GM18502 (cell line): ENCODE data around the gene LARGE2.
A peak's percentile ranks its signal among the peaks of the same experiment; 100 is the strongest.

Experiments
- ATAC-seq: cut with Tn5 transposase; IDR thresholded peaks from one replicate; pipeline ENCODE4 v1.9.1; 2021; ENCODE audit warnings: mild to moderate bottlenecking; ENCODE audit not compliant: unreplicated experiment, poor library complexity

LARGE2 gene

DNA sequence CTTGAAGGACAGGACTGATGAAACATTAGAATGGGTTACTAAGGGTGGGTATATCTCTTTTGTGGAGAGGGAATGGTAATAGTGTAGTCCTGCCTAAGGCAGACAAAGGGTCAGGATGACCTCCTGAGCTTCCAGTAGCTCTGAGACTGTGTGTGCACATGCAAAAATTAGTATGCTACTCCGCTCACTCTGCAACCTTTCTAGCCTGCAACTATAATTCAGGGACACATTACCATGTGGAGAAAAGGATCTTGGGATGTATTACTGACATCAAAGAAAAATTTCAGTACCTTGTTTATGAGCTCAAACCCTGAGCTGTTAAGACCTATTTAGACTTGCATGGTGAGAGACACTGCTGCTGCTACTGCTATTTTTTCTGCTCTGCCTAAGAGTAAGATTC lies 25.4 kb downstream of the LARGE2 start:
- ATAC-seq = no peak

GRCh38 chr11:45948356-45948755 lies 25.9 kb downstream of the LARGE2 start:
- no peak for ATAC-seq

- ATAC-seq = no peak
These were observed 27.5 kb downstream of the LARGE2 start for GRCh38 chr11:45949992-45950407.

DNA sequence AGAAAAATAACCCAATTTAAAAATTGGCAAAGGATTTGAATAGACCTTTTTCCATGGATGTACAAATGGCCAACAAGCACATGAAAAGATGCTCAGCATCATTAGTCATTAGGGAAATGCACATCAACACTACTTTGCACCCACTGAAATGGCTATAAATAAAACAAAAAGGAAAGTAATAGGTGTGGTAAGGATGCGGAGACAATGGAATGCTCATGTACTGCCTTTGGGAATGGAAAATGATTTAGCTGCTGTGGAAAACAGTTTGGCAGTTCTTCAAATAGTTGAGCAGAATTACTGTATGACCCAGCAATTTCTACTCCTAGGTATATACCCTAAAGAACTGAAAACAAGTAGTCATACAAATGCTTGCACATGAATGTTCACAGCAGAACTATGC lies 37.4 kb downstream of the LARGE2 start:
- no peak for ATAC-seq

DNA sequence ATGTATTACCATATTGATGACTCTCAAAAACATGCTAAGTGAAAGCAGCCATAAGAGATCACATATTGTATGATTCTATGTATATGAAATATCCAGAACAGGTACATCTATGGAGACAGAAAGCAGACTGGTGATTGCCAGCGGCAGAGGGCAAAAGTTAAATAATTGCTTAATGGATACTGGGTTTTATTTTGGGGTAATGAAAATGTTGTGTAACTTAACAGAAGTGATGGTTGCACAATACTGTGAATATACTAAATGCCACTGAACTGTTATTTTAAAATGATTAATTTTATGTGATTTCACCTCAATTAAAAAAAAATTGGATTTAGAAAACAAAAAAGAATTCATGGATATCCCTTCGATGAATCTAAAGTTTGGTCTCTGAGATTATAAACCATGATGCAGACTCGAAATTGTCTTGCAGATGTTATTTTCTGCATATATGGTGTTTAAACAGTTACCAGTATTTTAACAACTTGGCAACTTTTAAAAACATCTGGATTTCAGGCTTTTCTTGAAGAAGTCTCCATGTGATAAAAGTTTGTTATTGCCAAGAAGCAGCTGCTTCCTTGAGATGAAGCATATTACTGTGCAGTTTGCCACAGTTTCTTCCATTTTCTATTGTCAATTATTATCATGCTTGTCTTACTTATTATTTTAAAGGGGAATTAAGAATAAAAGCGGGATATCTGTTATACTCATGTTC lies 38.1 kb downstream of the LARGE2 start:
- no peak for ATAC-seq

- ATAC-seq = no peak
These were observed 39.3 kb downstream of the LARGE2 start for GRCh38 chr11:45961751-45962240.

- ATAC-seq = peak; percentile 72
These were observed 42.5 kb downstream of the LARGE2 start for GRCh38 chr11:45964911-45965389.

- ATAC-seq = no peak
These were observed 45.0 kb downstream of the LARGE2 start for GRCh38 chr11:45967506-45967905.

GRCh38 chr11:45968901-45969300 lies 46.4 kb downstream of the LARGE2 start:
- ATAC-seq = no peak

- no peak for ATAC-seq
These were observed 51.1 kb downstream of the LARGE2 start for GRCh38 chr11:45973601-45974000.

GRCh38 chr11:45974806-45975205 lies 52.4 kb downstream of the LARGE2 start:
- no peak for ATAC-seq
